GM21529 (cell line): Measurements from ENCODE around the gene SLC45A2.
"Not testable (repeated sequence)": the region's sequence is repeated elsewhere in the genome, so short reads cannot be mapped to it uniquely, and the experiment has no call there.

Source experiments
- ATAC-seq: cut with Tn5 transposase; IDR thresholded peaks from one replicate; pipeline ENCODE4 v1.9.1; 2021; ENCODE audit not compliant: unreplicated experiment

The SLC45A2 gene, protein sequence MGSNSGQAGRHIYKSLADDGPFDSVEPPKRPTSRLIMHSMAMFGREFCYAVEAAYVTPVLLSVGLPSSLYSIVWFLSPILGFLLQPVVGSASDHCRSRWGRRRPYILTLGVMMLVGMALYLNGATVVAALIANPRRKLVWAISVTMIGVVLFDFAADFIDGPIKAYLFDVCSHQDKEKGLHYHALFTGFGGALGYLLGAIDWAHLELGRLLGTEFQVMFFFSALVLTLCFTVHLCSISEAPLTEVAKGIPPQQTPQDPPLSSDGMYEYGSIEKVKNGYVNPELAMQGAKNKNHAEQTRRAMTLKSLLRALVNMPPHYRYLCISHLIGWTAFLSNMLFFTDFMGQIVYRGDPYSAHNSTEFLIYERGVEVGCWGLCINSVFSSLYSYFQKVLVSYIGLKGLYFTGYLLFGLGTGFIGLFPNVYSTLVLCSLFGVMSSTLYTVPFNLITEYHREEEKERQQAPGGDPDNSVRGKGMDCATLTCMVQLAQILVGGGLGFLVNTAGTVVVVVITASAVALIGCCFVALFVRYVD

DNA sequence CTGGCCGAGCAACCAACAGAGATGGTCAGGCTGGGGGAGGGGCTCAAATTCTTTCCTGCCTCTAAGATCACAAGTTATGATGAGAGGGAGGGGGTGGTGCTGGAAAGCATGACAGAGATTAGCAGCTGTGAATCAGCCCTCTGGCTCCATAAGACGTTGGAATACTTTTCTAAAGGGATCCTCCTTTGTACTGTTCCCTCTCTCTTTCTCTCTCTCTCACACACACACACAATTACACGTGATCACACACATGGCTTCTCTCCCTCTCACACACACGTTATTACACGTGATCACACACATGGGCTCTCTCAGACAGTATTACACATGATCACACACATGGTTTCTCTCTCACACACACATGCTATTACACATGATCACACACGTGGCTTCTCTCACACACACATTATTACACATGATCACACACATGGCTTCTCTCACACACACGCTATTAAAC is at the start of gene SLC45A2:
Gene SLC45A2 (minus strand): TSS at position 23 of the 454 bp plus-strand sequence. CDS start 110 bp downstream, outside the sequence.
- no peak for ATAC-seq

DNA sequence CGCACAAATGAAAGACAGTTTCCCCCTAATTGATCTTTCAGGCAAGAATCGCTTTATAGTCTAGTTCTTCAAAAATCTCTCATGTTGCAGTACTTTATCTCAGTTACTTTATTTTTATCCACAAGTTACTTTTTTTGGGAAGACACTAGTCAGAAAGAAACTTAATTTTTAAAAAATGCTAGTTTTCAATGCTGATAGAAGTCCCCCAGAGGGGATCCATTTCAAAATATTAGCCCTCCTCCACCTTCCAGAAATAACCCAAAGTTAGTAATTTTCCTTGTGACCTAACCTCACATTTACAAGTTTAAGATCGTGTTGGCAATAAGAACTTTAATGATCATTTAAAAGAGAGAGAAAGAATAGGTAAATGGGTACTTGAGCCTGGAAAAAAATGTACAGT is 47.5 kb upstream of the SLC45A2 start:
- ATAC-seq = no peak

DNA sequence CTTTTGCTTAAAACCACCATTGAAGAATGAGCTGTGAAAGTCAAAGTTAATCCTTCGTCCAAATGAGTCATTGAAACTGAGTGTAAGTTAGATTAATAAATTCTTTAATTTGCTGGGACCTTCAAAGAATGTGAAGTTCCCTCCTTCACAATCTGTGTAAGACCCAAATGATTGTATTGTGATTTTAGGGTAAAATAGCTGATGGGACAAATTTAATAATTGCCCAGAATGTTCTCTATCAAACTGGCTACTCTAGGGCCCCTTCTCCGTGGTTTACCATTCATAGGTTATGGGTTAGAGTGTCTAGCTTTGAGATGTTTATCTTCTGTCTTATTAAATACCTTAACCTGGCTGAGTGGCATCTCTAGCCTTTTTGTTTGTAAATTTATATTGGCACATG is 46.6 kb upstream of the SLC45A2 start:
- no peak for ATAC-seq

DNA sequence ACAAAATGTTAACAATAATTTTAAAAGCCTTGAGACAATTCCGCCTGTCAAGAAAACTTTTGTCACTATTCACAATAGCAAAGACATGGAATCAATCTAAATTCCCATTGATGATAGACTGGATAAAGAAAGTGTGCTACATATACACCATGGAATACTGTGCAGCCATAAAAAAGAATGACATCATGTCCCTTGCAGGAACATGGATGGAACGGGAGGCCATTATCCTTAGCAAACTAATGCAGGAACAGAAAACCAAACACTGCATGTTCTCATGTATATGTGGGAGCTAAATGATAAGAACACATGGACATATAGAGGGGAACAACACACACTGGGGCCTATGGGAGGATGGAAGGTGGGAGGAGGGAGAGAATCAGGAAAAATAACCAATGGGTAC is 46.1 kb upstream of the SLC45A2 start:
- not testable (repeated sequence) for ATAC-seq

DNA sequence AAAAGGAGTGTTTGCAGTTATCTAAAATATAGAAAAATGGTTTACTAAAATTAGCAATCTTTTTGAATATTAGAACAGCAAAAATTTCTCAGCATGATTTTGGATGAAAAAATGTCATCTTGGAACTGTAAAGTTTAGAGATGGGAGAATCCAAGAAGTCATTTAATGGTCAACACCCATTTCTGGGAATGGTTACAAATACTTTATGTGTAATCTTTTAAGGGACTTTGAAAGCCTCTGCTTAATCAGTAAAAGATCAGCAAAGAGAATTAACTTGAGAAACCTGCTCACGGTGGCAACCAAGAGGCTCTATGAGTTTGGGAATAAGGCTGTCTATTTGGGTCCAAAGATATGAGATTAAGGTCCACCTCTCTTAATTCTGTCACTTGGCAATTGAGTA is 45.6 kb upstream of the SLC45A2 start:
- ATAC-seq = no peak

DNA sequence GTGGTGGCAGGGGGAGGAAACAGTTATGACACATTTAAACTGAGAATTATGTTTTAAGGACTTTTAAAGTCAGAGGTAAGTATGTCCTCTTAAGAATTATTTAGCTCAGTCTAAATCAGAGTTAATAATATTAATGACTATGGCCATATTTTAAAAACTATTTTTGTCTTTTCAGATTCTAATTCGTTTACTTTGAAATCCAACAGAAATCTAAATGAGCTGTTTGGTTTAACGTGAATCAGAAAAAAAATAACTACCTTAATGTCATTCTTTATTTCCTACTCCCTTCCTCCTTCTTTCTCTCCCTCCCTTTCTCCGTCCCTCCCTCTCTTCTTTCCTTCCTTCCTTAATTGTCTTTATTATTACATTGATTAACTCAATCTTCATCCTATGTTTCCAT is 43.9 kb upstream of the SLC45A2 start:
- no peak for ATAC-seq

DNA sequence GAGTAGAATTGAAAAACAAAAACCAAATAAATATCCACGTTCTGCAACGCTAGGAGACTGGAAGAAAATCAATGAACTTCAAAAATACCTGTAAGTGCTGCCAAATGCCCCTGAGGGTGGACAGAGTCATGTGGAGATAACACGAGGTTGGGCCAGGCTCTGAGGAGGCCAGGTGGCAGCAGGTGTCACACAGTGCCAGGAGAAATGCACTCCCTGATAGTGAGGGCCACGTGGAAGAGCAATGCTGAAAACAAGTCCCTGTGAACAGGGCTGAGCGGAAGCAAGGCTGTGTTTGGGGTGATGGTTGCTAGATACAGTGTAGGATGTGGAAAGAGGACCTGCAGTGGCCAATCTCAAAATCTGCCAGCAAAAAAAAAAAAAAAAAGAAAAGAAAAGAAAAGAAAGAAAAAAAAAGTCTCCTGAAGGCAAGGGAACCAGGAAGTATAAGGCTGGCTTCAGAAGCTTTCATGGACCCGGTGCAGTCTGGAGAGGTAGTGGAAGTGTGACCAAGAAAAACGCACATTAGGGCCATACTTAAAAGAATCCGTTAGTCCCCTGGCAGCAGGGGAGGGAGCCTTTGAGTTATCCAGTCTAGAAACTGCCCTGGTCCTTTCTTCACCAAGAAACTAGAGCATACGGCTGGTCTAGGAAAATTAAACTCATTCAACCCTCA is 41.7 kb upstream of the SLC45A2 start:
- no peak for ATAC-seq

DNA sequence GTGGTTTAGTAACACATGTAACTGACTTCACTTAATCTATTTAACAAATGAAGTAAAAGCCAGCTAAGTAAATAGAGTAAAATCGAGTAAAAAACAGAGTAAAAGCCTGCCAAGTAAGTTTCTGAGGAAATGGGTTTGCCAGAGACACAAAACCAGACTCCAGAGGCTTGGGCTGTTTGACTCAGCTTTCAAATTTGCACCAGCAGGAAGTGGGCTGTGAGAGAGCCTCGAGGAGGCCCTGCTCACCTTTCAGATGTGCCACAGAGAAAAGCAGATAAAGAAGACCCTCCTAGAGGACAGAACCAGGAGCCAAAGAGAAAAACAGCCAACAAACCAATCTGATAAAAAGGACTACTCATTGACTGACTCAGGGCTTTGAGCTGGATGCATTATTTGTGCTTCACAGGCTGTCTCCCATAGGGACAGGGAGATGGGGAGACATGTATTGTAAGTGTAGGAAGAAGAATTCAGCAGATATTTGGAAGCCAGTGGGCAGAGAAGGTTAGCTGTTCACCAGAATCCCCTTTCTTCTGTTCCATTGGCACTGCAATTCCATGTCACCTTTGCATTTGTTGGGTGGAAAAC is 37.7 kb upstream of the SLC45A2 start:
- ATAC-seq = peak; percentile 96

DNA sequence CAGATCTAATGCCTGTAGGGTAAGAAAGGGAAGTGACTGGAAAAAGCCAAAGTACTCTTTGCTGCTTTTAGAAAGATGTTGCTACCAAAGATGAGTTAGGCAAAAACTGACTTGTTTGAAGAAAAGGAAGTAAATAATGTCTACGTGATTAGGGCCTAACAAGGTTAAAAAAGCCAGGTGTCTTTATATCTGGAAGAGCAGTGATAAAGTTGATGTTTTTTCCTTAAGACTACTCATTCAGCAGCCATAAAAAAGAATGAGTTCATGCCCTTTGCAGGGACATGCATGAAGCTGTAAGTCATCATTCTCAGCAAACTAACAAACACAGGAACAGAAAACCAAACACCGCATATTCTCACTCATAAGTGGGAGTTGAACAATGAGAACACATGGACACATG is 36.8 kb upstream of the SLC45A2 start:
- no peak for ATAC-seq

DNA sequence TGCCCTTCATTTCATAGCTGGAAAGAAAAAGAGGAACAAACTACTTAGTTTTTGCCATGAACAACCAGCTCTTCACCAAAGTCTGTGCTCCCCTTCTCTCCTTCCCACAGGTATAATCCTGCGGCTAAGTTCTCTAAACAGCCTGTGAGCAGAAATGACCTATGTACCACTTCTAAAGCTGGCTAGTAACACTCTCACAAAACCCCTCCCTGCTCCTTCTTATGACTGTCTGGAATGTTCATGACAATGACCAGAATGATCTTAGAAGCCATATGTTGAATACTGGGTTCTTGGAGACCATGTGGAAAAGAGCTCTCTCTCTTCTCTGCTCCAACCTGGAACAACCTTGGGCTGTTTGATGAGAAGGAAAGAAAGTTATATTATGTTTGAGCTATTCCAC is 36.2 kb upstream of the SLC45A2 start:
- ATAC-seq = no peak

DNA sequence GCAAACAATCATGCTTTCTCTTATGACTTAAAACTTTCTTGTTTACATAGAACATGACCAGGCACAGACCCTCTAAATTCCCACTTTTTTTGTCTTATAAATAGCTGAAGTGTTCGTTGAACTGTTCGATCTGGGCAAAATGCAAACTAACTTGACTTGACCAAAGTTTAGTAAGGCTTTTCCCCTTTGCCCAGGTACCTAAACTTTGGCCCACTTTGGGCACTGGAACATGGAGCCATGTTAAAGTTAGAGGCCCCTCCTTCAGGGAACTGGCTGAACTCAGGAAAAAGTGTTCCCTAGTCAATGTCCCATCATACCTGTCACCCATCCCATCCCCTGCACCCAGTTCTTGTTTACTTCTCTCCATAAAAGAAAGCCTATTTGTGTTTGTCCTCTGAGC is 32.8 kb upstream of the SLC45A2 start:
- no peak for ATAC-seq

DNA sequence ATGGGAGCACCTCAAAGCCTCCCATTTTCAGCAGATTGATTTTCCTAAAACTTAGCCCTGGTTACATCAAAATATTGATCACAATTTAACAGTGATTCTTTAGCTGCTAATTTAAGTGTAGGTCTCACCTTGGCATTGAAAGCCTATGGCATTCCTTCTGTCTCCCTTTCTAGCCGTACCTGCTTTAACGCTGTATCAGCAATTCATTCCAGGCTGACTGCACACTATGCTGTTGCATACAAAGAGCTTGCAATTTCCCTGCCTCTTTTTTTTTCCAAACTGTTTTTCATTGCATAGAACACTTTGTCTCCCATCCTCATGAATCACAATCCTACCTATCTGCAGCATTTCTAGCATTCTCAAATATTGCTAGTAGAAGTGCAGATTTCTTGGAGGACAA is 32.3 kb upstream of the SLC45A2 start:
- no peak for ATAC-seq

DNA sequence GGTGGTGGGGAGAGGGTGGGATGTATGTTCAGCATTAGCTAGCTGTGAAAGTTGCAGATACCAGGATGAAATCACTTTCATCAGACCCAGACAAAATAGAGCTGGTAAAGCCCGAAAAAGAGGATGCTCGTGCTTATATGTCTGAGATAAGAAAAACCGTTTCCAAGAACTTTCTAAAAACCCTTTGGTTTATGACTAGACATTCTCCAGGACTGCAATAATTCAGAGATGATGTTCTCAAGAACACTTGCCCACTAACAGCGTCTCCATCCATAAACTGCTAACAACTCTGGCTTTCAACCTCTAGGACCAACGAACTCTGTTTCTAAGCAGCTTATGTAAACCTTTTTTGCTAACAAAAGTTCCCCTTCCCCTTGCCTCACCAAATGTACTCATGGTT is 31.7 kb upstream of the SLC45A2 start:
- no peak for ATAC-seq

DNA sequence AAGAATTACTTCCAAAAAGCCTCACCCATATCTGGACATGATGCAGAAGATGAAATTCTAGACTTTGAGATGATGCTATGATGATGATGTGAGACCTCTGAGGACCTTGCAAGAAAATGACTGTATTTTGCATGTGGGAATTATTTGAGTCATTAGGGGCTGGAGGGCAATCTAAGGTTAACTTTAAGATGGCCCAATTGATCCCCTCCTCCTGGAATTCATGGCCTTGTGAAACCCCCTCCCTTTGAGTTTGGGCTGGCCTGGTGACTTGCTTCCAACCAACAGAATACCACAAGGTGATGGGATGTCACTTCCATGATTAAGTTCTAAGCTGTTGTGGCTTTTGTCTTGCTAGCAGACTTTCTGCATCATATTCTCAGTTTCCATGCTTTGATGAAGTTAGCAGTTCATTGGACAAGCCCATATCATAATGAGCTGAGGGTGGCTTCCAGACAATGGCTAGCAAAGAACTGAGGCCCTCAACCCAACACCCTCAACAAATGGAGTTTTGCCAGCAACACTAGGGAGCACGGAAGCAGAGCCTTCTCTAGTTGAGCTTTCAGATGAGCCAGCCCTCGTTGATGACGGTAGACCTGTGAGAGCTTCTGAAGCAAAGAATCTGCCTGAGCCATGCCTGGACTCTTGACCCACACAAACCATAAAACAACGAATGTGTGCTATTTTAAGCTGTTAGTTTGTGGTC is 30.8 kb upstream of the SLC45A2 start:
- ATAC-seq = no peak

DNA sequence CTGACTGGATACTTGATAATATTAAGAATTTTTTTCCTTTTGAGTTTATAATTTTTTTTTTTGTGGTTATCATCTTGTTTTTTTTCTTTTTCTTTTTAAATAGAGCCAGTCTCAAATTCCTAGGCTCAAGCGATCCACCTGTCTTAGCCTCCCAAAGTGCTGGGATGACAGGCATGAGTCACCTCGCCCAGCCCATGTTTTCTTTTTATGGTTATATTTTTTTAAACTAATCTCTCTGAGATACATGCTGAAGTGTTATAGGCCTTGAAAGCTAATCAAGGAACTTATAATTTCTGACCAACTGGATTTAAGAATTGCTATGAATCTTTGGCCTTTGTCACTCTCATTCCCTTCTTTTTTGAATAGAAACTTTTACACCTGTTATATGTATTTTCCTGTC is 30.1 kb upstream of the SLC45A2 start:
- ATAC-seq = no peak

DNA sequence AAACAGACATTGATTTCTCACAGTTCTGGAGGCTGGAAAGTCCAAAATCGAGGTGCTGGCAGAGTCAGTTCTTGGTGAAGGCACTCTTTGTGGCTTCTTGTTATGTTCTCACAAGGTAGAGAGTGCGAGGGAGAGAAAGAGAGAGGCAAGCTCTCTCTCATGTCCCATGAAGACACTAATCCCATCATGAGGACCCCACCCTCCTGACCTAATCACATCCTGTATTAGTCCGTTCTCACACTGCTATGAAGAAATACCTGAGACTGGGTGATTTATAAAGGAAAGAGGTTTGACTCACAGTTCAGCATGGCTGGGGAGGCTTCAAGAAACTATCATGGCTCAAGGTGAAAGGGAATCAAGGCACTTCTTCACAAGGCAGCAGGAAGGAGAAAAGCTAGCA is 29.1 kb upstream of the SLC45A2 start:
- no peak for ATAC-seq

DNA sequence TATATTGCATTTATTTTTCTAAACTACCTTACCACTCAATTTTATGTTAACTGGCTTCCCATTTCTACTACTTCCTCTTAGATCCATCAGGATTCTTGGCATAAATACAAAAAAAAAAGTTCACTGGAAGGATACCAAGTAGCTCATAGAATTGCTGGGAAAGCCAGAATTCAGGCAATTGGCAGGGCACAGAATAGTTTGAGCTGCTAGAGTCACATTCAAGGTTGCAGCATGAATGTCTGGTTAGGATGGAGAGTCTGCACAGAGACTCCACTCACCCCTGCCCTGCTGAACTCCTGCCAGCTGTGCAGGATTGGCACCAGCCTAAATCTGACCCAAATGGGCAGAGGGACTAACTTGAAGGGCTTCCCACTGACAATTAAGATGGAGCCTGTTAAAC is 28.3 kb upstream of the SLC45A2 start:
- ATAC-seq = no peak

DNA sequence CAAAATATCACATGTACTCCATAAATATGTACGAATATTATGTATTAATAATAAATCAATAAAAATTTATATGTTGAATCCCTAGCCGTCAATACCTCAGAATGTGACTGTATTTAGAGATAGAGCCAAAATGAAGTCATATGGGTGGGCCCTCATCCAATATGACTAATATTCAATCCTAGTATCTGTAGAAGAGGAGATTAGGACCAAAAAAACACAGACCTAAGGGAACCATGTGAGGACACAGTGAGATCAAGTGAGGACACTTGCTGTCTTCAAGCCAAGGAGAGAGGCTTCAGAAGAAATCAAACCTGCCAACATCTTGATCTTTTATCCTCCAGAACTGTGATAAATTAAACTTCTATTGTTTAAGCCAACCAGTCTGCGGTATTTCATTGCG is 27.0 kb upstream of the SLC45A2 start:
- ATAC-seq = no peak

DNA sequence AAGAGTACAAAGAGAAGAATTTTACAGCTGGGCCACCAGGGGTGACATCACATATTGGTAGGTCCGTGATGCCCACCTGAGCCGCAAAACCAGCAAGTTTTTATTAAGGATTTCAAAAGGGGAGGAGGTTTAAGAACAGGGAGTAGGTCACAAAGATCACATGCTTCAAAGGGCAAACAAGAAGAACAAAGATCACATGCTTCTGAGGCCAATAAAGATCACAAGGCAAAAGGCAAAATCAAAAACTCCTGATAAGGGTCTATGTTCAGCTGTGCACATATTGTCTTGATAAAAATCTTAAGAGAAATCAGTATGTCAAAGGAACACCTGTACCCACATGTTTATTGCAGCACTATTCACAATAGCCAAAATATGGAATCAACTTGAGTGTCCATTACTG is 25.7 kb upstream of the SLC45A2 start:
- ATAC-seq = not testable (repeated sequence)

DNA sequence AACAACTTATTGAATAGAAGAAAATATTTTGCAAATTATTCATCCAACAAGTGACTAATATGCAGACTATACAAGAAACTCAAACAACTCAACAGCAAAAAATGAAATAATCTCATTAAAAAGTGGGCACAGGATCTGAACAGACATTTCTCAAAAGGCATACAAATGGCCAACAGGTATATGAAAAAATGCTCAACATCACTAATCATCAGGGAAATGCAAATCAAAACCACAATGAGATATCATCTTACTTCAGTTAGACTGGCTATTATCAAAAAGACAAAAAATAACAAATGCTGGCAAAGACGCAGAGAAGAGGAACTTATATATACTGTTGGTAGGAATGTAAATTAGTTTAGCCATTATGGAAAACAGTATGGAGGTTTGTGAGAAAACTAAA is 25.1 kb upstream of the SLC45A2 start:
- no peak for ATAC-seq

DNA sequence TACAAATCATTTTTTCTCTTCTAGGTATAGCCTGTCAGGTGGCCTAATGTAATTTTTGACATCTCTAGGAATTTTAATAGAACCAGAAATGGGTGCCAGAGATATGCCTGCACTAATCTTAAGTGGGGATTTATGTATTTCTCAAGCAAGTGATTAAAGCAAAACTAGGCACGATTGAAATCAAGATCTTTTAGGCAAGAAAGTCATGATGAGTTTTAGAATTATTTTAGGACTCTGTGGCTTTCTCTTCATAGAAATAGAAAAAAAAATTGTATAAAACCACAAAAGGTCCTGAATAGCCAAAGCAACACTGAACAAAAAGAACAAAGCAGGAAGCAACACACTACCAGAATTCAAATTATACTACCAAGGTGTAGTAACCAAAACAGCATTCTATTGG is 24.3 kb upstream of the SLC45A2 start:
- ATAC-seq = no peak
